Sigmoid colon (tissue), 4 donors: Measurements from ENCODE around the gene MACIR.

Experiments
- CTCF ChIP-seq, 4 experiments: fragments of 450-650 bp in 3 of 4; fragments of 200-600 bp in 1 of 4; IDR thresholded peaks; one replicate each; pipeline ENCODE4 v1.5.1; 2016 to 2019; ENCODE audit warnings: antibody characterized with exemption in 4 of 4, mild to moderate bottlenecking in 3 of 4, moderate library complexity in 2 of 4
- EP300 ChIP-seq, 4 donors: sonication (generic); formaldehyde crosslinking; IDR thresholded peaks; one replicate each; pipeline ENCODE4 v1.6.1; 2017; ENCODE audit warnings: antibody characterized with exemption in 4 of 4
- POLR2A ChIP-seq, 2 donors: fragments of 450-650 bp; IDR thresholded peaks; one replicate each; pipeline ENCODE4 v1.6.1; 2016; ENCODE audit warnings: antibody characterized with exemption in 2 of 2, mild to moderate bottlenecking in 2 of 2, moderate library complexity in 2 of 2
- POLR2AphosphoS5 ChIP-seq, 4 donors: sonication (generic); formaldehyde crosslinking; IDR thresholded peaks; one replicate each; pipeline ENCODE4 v1.6.1; 2017; ENCODE audit warnings: antibody characterized with exemption in 4 of 4

GRCh38 chr5:103293099-103293498 lies 34.5 kb downstream of the MACIR start:
- TF ChIP-seq POLR2A (IDR thresholded peaks at IDR 0.05) = no peak
- TF ChIP-seq CTCF (IDR thresholded peaks at IDR 0.05) = no peak
- no peak for TF ChIP-seq POLR2AphosphoS5 (IDR thresholded peaks at IDR 0.05)
- no peak for TF ChIP-seq EP300 (IDR thresholded peaks at IDR 0.05)
